Left ventricle myocardium superior (tissue), 1 donor: ENCODE results near the gene COL5A1. TPM values are rescaled to one million over a fixed set of nuclear protein-coding genes. Genes with fewer than 3 reads are reported as not detected.
A peak's percentile ranks its signal among the peaks of the same experiment; 100 is the strongest.
"Not testable (repeated sequence)": the region's sequence is repeated elsewhere in the genome, so short reads cannot be mapped to it uniquely, and the experiment has no call there.

Experiments
- ATAC-seq: fragments of 200-7000 bp; cut with Tn5 transposase; one replicate; pipeline ENCODE4 v1.9.1; 2020; ENCODE audit warnings: mild to moderate bottlenecking, moderate library complexity
- DNase-seq: peaks from one replicate; pipeline ENCODE4 v3.0.0-alpha.2; 2020
- intact Hi-C: fragments of 100-400 bp; cut with micrococcal nuclease; formaldehyde crosslinking; loops from one replicate; pipeline ENCODE4 v1.11.0; 2022
- total RNA-seq: library from RNA; stranded (reverse); fragmentation: NEBNext Ultra II Directional; extraction: Animal tissue kit (Norgen Biotek cat#: 25700); gene quantifications from one replicate; pipeline ENCODE4 v1.2.1, GENCODE V29; 2021
- donor health status: DM: no; HTN: yes; CAD: no; lungs with severe emphysema.

The COL5A1 gene
- total RNA-seq, 1 donor from 2014 or later: 14.8 TPM

DNA sequence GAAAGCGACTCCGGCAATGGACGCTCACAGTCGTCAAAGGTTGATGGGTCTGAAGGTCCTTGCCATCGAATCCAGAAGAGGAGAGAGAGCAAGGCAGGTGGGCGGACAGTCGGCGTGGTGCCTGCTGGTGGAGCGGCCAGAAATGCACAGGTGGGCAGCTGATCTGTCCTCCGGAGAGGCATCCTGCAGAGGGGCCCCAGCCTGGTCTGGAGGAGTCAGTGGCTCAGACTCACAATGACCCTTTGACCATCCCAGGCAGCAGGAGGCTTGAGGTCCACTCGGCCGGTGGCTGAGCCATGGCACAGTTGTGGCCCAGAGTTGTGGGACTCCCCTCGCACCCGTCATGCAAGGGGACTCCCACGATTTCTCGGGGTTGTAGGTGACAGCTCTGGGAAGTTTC is 204.6 kb downstream of the COL5A1 start:
- ATAC-seq (no peak), DNase-seq (no peak)
- intact Hi-C loops: no loop called here

DNA sequence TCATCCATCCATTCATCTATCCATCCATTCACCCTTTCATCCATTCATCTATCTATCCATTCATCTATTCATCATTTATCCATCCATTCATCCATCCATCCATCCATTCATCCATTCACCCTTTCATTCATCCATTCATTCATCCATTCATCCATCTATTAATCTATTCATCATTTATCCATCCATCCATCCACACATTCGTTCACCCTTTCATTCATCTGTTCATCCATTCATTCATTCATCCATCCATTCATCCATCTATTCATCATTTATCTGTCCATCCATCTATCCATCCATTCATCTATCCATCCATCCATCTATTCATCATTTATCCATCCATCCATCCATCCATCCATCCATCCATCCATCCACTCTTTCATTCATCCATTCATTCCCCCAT is 205.1 kb downstream of the COL5A1 start:
- no peak for DNase-seq
- no peak for ATAC-seq
- intact Hi-C loops: no loop called here

DNA sequence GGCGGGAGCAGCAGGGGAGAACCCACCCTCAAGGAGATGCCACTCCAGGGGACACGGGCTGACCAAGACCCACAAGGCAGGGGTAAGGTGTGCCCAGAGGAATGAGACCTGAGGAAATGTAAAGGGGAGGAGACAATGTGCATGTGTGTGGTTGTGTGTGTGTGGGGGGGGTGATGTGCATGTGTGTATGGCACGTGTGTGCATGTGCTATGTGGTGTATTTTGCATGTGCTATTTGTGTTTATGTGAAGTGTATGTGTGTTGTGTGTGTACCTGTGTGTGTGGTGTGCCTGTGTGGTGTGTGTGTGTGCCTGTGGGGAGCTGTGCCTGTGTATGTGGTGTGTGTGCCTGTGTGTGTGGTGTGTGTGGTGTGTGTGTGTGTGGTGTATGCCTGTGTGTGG is 205.5 kb downstream of the COL5A1 start:
- intact Hi-C loops: no loop called here
- DNase-seq (no peak), ATAC-seq (no peak)

DNA sequence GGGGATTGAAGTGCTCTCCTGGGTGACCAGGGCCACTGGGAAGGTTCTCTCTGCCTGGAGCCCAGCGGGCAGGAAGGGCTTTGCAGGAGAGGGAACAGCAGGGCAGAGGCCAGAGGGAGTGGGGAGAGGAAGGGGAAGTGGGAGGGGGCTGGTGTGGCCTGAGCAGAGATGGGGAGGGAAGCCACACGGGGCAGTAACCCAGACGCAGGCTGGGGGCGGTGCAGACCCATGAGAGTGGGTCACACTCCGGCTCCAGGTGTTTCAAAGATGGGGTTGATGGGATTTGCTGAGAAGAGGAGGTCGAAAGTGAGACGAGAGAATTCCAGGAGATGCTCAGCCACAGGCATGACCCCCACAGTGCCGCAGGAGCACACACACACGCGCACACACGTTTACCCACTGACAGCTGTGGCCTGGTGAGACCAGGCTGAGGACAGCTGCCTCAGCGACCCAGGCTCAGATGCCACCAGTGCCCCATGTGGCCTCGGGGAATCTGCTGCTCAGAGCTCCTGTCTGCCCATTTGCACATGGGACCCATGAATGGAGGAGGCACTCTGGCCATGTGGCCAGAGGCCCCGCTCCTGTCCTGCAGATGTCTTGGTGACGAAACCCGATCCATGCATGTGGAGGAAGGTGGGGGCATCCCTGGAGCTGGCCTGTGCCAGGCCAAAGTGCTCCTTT is 206.3 kb downstream of the COL5A1 start:
- no peak for DNase-seq
- ATAC-seq: peak; percentile 51
- intact Hi-C loops: no loop called here

DNA sequence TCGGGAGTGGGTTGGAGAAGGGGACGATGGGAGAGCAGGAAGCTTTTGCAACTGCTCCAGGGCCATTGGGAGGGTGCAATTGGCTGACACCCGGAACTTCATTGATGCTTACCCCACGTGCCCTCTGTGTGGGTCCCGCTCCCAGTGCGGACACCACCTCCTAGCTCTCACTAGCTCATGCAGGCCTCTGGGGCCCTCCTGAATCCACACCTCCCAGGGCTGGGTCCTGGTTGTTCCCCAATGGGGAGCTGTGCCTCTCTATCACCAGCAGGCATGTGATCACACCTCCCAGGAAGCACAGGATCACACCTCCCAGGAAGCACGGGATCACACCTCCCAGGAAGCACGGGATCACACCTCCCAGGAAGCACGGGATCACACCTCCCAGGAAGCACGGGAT is 206.9 kb downstream of the COL5A1 start:
- intact Hi-C loops: no loop called here
- DNase-seq: no peak
- no peak for ATAC-seq

DNA sequence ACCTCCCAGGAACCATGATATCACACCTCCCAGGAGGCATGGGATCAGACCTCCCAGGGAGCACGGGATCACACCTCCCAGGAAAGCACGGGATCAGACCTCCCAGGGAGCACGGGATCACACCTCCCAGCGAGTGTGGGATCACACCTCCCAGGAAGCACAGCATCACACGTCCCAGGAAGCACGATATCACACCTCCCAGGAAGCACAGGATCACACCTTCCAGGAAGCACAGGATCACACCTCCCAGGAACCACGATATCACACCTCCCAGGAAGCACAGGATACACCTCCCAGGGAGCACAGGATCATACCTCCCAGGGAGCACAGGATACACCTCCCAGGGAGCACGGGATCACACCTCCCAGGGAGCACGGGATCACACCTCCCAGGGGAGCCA is 209.0 kb downstream of the COL5A1 start:
- intact Hi-C loops: no loop called here
- DNase-seq: no peak
- no peak for ATAC-seq

DNA sequence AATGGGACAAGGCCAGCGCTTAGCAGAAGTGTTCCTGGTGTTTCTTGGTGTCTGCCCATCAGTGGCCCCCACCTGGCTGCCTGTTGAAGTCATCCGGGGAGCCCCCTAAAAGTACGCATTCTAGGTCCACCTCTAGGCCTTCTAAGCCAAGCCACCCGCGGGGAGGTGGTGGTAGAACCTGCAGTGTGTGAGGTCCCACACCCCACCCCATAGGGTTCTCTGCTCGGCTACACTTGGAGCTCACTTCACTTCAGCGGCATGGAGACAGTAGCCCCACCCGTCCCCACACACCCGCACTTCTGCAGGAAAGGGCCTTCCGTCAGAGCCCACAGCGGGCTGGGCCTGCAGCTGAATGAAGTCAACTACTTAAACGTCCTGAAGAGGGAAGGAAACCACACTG is 209.4 kb downstream of the COL5A1 start:
- intact Hi-C loops: no loop called here
- DNase-seq (no peak), ATAC-seq (no peak)

DNA sequence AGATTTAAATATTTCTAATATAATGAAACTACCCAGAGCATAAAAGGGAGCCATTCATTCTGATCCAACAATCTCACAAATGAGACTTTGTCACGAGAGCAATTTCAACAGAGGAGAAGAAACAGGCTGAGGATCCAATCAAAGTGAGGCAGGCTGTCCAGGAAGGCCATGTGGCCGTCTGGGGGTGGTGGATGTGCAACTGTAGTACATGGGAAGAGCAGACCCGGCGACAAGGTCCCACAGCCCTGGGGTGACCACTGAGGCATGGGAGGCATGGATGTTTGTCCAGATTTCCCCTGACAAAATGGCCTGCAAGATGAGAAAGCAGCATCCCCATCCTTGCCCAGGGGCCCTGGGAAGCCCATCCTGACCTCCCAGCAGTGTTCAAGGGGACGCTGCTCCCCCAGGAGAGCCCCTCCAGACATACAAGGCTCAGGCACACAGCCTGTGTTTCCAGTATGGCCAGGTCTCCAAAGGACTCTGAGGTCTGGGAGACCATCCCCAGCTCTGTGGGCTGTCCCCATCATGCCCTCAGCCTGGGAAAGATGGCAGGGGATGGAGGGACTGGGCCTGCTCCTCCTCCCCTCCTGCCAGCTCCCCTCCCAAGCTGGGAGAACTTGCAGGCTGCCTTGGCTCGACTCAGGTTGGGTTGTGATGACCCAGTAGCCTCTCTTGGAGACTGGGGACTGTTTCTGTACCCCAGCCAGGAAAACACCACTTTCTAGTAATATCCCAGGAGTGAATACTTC is 211.5 kb downstream of the COL5A1 start:
- intact Hi-C loops: no loop called here
- ATAC-seq: peak; percentile 32
- DNase-seq: no peak

DNA sequence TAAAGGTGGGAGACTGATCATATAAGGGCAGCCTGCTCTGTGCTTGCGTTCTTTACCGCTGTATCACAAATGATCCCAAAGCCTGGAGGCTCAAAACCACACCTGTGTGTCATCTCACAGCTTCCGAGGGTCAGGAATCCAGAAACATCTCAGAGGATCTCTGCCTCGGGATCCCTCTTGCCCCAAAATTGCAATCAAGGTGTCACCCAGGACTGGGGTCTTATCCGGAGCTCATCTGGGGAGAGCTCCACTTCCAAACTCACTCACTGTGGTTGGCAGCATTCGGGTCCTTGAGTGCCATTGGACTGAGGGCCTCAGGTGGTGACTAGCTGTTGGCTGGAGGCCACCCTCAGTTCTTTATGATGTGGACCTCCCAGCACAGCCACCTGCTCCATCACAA is 212.3 kb downstream of the COL5A1 start:
- ATAC-seq (no peak), DNase-seq (no peak)
- intact Hi-C loops: no loop called here

DNA sequence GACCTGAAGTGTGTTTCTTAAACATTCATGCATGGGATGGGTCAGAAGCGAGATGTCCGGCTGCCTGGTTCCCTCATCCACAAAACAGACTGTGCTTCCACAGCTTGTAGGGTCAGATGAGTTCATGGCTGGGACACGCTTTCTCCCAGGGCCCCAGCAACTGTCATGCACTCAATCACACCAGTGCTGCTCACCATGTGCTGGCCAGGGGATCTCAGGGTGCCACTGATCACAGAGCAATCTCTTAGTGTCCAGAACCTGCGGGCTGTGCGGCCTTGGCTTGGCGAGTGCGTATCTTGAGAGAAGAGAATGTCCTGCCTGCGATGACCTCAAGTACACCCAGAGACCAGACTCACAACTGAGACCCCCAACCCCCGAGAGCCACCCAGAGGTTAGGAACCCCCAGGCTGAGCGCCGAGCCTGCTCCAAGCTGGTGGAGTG is 213.0 kb downstream of the COL5A1 start:
- DNase-seq: no peak
- intact Hi-C loops: no loop called here
- no peak for ATAC-seq

DNA sequence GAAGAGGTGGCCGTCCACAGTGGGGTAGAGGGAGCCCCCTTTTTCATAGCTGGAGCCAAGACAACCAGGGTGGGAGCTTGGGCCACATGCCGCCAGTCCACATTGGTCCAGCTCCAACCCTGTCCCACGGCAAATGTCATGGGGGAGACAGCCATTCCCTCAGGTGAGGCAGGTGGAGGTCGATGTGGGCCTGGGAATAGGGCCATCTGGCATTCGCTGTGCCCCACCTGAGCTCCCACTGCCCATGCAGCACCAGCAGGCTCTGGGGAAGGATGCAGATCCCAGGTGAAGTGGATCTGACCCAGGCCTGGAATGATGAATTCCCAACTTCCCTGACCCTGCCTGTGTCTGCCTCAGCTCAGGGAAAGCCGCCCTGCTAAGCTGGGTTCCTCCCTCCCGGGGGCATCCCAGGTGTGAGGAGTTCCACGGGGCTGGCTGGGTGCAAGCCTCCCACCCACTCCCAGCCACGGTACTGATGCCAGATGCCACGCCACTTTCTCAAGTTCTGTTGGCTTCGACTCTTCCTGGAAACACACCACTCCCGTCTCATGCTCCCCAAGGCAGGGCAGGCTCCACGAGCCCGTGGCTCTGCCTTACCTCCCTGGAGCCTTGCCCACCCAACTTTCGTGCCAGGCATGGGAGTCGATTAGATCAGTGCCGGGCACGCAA is 213.8 kb downstream of the COL5A1 start:
- no peak for ATAC-seq
- intact Hi-C loops: no loop called here
- DNase-seq: no peak

DNA sequence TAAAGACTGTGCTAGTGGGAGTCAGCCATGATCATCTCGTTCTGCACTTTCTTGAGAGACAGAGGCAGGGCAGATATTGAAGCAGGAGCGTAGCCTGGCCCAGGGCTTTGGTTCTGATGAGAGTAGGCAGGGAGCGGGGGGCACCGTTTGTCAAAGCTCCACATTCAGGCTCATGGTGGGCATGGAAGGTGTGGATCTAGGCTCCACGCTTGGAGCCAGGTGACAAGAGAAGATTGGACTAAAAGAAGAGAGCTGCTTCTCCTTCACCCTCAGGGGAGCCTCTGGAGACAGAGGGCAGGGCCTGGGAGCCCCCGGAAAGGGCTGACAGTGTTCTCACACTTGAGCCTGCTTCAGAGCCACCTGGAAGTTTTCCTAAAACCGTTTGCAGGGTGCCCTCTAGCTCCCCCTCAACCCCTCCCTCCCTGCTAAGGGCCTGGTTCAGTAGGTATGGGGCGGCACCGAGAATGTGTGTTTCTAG is 214.3 kb downstream of the COL5A1 start:
- ATAC-seq (no peak), DNase-seq (no peak)
- intact Hi-C loops: no loop called here

DNA sequence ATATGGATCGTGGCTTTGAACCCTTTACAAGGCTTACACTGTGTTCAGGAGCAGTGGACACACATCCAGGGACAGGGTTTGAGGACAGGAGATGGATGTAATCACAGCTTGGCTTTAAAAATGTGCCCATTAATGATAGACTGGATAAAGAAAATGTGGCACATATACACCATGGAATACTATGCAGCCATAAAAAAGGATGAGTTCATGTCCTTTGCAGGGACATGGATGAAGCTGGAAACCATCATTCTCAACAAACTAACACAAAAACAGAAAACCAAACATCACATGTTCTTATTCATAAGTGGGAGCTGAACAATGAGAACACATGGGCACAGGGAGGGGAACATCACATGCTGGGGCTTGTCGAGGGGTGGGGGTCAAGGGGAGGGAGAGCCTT is 215.8 kb downstream of the COL5A1 start:
- ATAC-seq, intact Hi-C loops, DNase-seq: not testable (repeated sequence)

DNA sequence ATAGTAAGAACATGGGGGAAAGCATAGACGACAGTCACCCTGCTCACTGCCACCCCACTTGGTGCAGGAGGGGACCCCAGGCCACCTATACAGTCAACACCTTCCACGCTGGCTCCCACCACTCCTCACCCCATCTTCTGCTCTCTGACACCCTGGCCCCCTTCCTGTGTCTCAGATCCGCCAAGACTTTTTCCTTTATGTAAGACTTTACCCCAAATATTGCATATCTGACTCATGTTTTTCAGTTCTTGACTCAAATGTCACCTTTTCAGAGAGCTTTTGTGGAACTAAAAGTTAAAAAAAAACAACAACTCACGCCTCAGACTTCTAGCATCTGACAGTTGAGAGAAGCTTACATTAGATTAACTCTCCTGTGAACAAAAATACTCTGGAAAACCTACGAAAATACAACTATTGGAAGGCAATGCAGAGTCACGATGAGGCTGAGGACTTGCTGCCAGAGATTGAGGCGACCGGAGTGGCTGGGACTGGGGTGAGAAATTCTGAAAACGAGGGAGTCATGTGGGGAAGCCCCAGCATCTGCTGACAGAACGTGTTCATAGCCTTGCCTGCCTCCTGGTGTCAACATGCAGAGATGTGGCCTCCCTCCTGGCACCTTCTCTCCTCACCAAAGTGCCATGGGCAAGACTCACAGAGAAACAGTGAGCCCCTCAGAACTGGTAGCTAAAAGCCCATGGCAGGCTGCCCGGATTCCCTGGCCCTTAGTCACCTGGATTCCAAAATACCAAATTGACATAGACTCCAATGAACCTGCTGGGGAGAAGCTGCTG is 216.6 kb downstream of the COL5A1 start:
- no peak for DNase-seq
- intact Hi-C loops: no loop called here
- ATAC-seq: no peak

DNA sequence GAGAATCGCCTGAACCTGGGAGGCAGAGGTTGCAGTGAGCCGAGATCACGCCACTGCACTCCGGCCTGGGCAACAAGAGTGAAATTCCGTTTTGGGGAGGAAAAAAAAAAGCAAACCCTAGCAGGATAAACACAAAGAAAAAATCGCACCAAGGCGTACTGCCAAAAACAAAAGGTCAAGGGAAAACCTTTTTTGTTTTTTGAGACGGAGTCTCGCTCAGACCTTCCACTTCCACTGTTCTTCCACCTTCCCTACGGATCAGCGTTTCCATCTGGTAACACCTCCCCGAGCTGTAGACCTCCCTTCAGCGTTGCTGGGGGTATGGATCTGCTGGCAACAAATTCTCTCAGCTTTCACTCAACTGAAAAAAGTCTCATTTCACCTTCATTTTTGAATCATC is 218.9 kb downstream of the COL5A1 start:
- ATAC-seq (no peak), DNase-seq (no peak)
- intact Hi-C loops: no loop called here

DNA sequence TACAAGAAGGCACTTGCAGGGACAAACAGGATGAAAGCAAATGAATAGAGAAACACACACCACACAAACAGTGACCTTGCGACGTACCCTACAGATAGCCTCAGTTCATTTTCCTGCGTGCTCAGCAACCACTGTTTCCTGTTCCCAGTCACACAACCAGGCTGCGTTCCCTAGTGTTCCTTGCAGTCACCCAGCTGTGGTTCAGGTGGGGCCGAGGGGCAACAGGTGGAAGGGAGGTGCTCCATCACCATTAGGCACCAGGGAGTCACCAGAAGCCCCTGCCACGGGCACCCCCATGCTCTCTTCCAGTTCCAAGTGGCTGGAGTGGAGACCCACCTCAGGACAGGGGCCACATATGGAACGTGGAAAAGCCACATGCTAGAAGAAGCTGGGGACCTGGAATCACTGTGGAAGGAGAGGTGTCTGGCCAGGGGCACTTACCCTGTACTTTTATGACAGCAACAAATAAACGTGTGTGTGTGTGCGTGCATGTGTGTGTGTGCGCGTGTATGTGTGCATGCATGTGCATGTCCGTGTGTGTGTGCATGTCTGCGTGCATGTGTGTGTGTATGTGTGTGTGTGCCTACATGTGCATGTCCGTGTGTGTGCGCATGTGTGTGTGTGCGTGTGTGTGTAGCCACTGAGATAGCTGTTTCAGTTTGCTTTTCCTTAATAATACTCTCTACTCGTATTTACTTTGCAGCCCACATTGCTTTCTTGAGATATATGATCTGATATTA is 220.2 kb downstream of the COL5A1 start:
- no peak for DNase-seq
- ATAC-seq: no peak
- intact Hi-C loops: no loop called here

DNA sequence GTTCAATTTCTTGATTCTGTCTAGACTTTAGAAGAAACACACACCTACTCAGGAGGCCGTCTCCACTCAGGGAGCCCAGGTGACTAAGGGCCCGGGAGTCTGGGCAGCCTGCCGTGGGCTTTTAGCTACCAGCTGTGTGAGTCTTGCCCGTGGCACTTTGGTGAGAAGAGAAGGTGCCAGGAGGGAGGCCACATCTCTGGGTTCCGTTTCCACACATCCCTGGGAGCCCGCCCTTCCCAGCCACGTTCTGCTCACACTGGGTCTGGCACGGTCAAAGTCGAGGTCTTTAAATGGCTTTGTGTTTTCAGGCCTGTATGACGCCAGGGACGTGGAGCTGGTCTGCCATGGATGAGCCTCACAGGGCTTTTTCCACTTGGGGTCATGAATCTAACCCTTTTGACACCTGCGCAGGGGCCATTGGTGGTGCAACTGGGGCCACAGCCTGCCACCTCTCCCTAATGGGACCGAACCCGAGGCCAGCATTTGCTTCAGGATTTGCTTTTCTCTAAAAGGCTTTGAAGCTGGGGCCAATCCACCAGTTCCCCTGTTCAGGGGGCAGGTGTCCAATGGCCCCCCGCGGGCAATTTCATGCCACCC is 221.8 kb downstream of the COL5A1 start:
- ATAC-seq: no peak
- intact Hi-C loops: no loop called here
- DNase-seq: no peak

DNA sequence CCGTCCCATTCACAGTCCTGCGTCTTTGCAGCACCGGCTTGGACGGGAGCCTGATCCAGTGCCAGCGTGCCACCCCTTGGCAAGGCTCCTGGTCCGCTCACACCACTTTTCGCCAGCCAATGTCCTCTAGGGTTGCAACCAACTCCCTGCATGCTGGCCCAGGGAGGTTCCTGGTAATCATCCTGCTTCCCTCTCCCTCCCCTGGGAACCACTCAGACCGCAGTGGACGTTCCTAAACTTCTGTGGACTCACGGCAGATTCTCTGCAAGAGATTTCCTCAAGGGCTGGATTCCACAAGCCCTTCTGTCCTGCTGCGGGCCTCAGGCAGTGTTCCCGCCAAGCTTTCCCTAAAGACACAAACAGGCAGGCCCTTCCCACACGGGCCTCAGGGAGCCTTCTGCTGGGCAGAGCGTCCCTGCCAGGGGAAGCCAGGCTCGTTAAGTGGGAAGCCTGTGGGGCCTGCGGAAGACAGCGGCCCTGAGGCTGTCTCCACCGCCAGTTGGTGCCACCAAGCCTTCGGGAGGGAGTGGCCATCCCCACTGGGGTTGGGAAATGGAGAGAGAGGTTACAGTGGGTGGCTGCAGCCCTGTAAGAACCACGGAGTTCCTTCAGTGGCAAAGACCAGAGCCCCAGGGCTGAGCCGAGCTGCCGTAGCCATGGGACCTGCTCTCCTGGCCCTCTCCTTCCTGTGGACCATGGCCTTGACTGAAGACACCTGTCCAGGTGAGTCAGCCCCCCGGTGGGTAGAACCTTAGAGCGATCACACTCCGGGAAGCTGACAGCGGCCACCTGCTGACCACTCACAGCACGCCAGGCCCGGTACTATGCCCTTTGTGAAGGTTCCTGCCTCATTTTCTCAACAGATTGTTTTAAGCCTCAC is 222.6 kb downstream of the COL5A1 start:
- peak; percentile 55 for ATAC-seq
- peak; percentile 58 for DNase-seq
- intact Hi-C loops: no loop called here
